GM04504 (cell line): Measurements from ENCODE around the gene ATP2C1.

Experiments used
- DNase-seq: peaks from one replicate; pipeline ENCODE4 v3.0.0-alpha.2; 2012; ENCODE audit warnings: low read depth

ATP2C1 gene

GRCh38 chr3:130895690-130896488 lies 2.0 kb downstream of the ATP2C1 start:
- DNase-seq: no peak

DNA sequence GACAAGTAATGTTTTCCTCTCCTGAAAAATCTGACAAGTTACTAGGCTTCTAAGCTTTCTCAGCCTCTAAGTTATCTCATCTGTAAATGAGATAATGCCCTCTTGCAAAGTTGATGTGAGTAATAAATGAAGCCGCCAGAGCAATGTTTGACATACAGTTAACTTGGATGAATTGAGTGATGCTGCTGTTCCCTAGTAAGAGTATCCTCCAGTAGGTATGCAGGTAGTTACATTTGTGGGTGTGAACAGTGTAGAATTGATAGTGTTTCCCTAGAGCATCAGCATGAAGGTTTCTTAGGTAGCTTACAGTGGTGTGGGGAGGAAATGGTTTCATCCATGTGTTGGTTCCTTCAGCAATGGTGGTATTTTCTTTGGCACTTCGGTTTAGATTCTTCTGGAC lies 3.4 kb downstream of the ATP2C1 start:
- DNase-seq: no peak

- no peak for DNase-seq
Measured at GRCh38 chr3:130900959-130901358, 7.1 kb downstream of the ATP2C1 start.

DNA sequence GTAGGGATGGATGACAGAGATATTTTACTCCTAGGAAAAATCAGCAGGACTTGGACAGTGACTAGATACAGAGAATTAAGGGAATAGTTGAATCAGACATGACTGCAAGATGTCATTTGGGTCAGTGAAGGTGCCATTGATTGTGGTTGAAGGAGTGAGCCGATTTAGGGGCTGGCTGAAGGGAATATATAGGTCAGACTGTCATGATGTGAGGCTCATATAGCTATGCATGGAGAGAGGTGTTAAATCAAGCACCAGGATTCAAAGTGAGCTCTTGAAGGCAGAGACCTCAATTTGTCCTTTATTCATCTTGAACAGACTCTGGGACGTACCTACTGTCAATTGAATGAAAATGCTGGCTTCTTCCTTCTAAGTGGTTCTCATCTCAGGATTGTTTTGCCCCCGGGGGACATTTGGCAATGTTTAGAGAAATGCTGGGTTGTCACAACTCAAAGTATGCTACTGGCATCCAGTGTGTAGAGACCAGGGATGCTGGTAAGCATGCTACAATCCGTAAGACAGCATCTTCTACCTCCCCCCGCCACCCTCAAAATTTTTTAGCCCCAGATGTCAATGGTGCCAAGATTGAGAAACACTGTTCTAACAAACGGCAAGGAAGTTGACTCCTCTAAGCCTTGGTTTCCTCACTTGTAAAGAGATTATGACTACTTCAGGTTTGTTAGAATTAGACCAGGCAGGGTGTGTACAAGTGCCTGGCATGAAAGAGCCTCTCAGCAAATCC lies 7.8 kb downstream of the ATP2C1 start:
- no peak for DNase-seq

- DNase-seq: no peak
Measured at GRCh38 chr3:130903412-130903908, 9.6 kb downstream of the ATP2C1 start.

DNA sequence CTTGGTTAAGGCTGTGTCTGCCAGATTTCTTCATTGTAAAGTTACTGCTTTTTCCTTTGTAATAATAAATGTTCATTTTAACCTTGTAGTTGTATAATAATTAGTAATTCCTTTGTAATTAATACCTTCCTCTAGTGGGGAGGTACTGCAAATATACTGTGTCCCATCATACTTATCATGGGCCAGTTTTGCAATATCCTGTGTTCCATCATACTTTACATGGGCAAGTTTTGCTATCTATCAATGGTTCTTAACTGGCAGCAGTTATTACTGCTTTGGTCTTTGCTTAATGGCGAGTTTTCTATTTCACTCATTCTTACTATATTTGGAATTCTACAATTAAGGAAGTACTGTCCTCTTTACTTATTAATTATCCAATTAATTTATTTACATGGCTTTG lies 10.6 kb downstream of the ATP2C1 start:
- no peak for DNase-seq

GRCh38 chr3:130905551-130905950 lies 11.7 kb downstream of the ATP2C1 start:
- DNase-seq: peak; percentile 35

GRCh38 chr3:130906374-130906995 lies 12.6 kb downstream of the ATP2C1 start:
- DNase-seq: no peak

DNA sequence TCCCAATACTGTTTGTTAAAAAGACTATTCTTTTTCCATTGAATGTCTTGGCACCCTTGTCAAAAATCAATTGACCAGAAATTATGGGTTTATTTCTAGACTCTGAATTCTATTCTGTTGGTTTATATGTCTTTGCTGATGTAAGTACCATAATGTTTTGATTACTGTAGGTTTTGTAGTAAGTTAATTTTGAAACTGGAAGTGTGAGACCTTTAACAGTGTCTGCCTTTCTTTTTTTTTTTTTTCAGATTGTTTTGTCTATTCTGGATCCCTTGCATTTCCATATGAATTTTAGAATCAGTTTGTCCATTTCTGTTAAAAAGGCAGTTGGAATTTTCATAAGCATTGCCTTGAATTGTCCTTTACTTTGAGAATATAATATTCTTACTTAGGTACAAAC lies 13.6 kb downstream of the ATP2C1 start:
- no peak for DNase-seq

GRCh38 chr3:130907966-130908365 lies 14.1 kb downstream of the ATP2C1 start:
- no peak for DNase-seq

GRCh38 chr3:130915567-130916292 lies 21.8 kb downstream of the ATP2C1 start:
- no peak for DNase-seq

DNA sequence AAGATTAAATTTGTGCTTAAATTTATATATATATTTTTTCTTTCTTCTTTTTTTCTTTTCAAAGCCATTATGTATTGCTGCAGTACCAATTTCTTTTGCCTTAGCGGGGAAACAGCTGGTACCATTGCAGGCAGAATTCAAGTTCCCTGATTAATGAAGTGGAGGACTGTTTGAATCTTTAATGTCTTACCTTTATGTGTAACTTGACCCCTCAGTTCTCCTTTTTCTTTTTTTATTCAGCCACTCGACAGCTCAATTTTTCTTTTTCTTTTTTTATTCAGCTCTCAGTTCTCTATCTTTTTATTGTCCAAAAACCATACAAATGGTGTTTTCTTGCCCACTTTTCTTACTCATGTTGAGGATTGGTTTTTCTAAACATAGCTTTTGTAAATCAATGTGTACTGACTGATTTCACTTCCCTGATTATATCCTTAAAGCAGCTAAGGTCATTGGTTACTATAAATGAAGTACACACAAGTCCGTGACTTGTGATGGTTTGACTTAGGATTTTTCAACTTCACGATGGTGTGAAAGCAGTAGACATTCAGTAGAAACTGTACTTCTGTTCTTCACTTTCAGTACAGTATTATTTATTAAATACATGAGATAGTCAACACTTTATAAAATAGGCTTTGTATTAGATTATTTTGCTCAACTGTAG lies 22.8 kb downstream of the ATP2C1 start:
- no peak for DNase-seq

DNA sequence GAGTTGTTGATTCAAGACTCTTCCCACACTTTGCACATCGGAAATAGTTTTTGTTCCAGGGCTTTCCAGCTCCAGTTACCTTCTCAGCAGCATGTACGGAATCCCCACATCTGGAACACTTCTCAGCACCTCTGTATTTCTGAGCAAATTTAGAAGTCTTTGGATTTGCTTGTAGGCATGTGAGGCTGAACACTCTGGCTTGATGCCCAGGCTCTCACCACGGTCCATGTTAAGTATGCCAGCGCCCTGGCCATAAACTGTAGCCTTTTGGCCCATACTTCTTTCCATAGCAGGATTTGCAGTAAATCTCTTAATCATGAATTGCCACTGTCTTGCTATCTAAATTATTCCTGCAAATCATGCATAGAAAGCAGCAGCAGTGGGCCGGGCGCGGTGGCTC lies 24.4 kb downstream of the ATP2C1 start:
- DNase-seq: no peak

DNA sequence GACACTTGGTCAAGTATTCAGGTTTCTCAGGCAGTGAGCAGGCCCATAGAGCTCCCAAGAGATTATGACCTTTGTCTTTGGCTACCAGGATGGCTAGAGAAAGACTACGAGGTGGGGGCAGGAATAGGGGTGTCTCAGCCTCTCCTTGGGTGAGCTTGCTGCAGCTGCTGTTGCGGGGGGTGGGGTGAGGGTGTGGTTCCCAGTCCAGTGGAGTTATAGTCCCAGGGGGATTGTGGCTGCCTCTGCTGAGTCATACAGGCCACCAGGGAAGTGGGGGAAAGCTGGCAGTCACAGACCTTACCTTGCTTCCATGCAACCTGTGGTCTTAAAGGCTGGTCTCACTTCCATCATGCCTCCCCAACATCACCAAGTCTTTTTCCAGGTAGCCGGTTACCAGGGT lies 31.7 kb downstream of the ATP2C1 start:
- no peak for DNase-seq

- no peak for DNase-seq
Measured at GRCh38 chr3:130926504-130926903, 32.6 kb downstream of the ATP2C1 start.

GRCh38 chr3:130929804-130930203 lies 35.9 kb downstream of the ATP2C1 start:
- no peak for DNase-seq

DNA sequence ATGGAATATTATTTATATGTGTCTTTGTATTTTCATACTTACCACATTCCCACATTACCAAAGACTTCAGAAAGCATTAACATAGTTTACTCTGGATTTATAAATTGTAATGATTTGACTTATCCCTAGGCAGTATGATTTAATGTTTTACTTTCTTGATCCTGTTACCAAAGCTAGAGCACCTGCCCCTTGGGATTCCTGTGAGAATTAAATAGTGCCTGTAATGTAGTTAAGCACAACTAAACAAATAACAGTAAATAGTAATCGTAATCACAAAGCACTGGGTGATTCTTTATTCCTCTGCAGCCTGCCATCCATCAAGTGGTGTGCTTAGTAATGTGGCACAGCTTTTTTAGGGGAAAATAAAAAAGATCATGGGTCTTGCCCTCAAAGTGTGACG lies 39.1 kb downstream of the ATP2C1 start:
- no peak for DNase-seq

DNA sequence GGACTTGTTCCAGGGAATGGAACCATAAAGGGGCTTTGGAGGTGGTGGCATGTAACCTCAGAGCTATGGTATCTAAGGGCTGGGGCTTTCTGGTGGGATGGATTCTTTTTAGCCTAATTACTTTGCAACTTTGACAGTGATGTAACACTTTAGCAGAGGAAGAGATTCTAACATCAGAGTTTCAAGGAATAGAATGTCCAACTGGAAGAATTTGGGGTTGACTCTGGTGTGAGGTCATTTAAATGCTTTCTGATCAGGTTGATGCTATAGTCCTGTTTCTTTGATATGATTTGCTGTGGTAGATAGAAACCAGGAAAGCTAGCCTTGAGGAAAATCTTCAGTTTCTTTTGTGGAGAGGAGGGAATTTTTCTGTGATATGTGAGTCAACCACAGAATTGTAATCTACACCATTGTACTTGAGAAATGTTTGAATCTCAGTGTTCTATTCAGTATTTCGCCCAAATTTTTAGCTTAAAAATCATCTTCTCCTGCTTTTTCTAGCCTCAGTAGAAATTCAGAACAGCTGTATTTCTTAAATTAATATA lies 40.0 kb downstream of the ATP2C1 start:
- DNase-seq: no peak

- DNase-seq: no peak
Measured at GRCh38 chr3:130934442-130935089, 40.7 kb downstream of the ATP2C1 start.

DNA sequence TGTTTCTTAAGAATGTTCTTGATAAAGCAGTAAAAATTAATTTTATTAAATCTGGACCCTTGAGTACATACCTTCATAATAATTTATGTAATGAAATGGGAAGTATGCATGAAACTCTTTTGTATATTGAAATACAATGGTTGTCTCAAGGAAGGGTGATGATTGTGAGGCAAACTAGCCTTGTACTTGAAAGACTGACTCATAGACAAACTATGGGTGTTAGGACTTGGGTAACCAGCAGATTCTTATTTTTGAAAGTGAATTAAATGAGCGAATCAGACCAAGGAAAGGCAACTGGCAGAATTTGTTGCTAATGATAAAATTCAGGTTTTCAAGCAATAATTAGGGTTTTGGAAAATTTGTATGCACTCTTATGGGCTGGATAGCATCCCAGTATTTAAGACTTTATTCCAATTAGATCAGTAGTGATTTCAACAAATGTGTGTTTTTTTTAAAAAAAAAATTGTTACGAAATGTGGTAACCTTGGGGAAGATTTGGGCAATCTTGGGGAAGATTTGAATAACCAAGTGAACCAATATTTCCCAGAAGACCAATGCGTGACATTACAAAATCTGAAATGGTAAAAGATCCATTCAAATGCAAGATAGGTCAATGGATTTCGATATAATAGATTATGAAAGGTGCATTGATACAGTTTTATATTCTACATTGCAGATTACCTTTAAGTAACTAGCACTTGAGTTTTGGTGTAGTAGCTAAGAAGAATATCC lies 42.0 kb downstream of the ATP2C1 start:
- no peak for DNase-seq
